DOHH2 (cell line): ENCODE measurements around the gene OBSCN.
A peak's percentile ranks its signal among the peaks of the same experiment; 100 is the strongest.

ENCODE experiments used
- H3F3A ChIP-seq: fragments of 200-600 bp; sonication (generic), shearing (Covaris generic); 2 replicates; pipeline ENCODE4 v1.6.0; 2016; ENCODE audit warnings: antibody characterized with exemption, mild to moderate bottlenecking; ENCODE audit not compliant: control insufficient read depth, insufficient read depth
- H3K27ac ChIP-seq: fragments of 200-600 bp; sonication (generic); 2 replicates; pipeline ENCODE4 v1.5.1; 2014; ENCODE audit warnings: low read depth, mild to moderate bottlenecking, low read length, moderate library complexity
- H3K27me3 ChIP-seq: fragments of 200-600 bp; sonication (generic); 2 replicates; pipeline ENCODE4 v1.6.1; 2014; ENCODE audit warnings: mild to moderate bottlenecking, low read length, mixed read lengths; ENCODE audit not compliant: control insufficient read depth
- H3K36me3 ChIP-seq: fragments of 200-600 bp; sonication (generic); 2 replicates; pipeline ENCODE4 v1.6.1; 2014; ENCODE audit warnings: mild to moderate bottlenecking, low read length, moderate library complexity, mixed read lengths; ENCODE audit not compliant: control insufficient read depth
- H3K4me1 ChIP-seq: fragments of 200-600 bp; sonication (generic); 2 replicates; pipeline ENCODE4 v1.6.1; 2014; ENCODE audit warnings: mild to moderate bottlenecking, low read length, mixed read lengths; ENCODE audit not compliant: control insufficient read depth
- H3K4me2 ChIP-seq: fragments of 200-600 bp; sonication (generic); 2 replicates; pipeline ENCODE4 v1.6.0; 2014; ENCODE audit warnings: mild to moderate bottlenecking, low read length, moderate library complexity
- H3K4me3 ChIP-seq: fragments of 200-600 bp; sonication (generic); 2 replicates; pipeline ENCODE4 v1.5.1; 2014; ENCODE audit warnings: mild to moderate bottlenecking, low read length, mixed read lengths
- H3K79me2 ChIP-seq: fragments of 200-600 bp; sonication (generic); 2 replicates; pipeline ENCODE4 v1.6.1; 2014; ENCODE audit warnings: mild to moderate bottlenecking, low read length, mixed read lengths; ENCODE audit not compliant: control insufficient read depth
- H3K9me2 ChIP-seq: fragments of 200-600 bp; sonication (generic); replicated peaks from 2 replicates; pipeline ENCODE4 v1.6.1; 2014; ENCODE audit warnings: mild to moderate bottlenecking, low read length, mixed read lengths; ENCODE audit not compliant: control insufficient read depth
- H3K9me3 ChIP-seq: fragments of 200-600 bp; sonication (generic); 2 replicates; pipeline ENCODE4 v1.6.1; 2014; ENCODE audit warnings: antibody characterized with exemption, low read length, mixed read lengths; ENCODE audit not compliant: control insufficient read depth, insufficient read depth
- H4K20me1 ChIP-seq: fragments of 200-600 bp; sonication (generic); 2 replicates; pipeline ENCODE4 v1.6.0; 2014; ENCODE audit warnings: low read depth, mild to moderate bottlenecking, antibody characterized with exemption, low read length, moderate library complexity; ENCODE audit not compliant: control insufficient read depth, insufficient read depth
- CTCF ChIP-seq: fragments of 200-600 bp; sonication (generic); IDR thresholded peaks from one replicate; pipeline ENCODE4 v1.5.1; 2014; ENCODE audit warnings: antibody characterized with exemption, mild to moderate bottlenecking, low read depth, low read length; ENCODE audit not compliant: poor library complexity, severe bottlenecking
- EZH2phosphoT487 ChIP-seq: fragments of 200-600 bp; sonication (generic); IDR thresholded peaks from 2 replicates; pipeline ENCODE4 v1.6.1; 2017; ENCODE audit warnings: borderline replicate concordance, mild to moderate bottlenecking, antibody characterized with exemption, low read length, moderate library complexity, mixed read lengths

The OBSCN gene

GRCh38 chr1:228391411-228392020 is 183.7 kb downstream of the OBSCN start:
- H3K4me2 ChIP-seq = no peak overlapping the region
- H3K27ac ChIP-seq = no peak overlapping the region

GRCh38 chr1:228392111-228392936 is 184.5 kb downstream of the OBSCN start:
- TF ChIP-seq CTCF (no peak), EZH2phosphoT487 (no peak)
- no peaks in the 10 kb centered on the region for H4K20me1 ChIP-seq
- no peak overlapping the region for H3K4me3 ChIP-seq
- H3K9me3 ChIP-seq = no peaks in the 10 kb centered on the region
- H3K36me3 ChIP-seq = peaks cover 33% of the 10 kb centered on the region
- no peaks in the 10 kb centered on the region for H3F3A ChIP-seq
- H3K4me2 ChIP-seq = no peak overlapping the region
- H3K79me2 ChIP-seq = no peaks in the 10 kb centered on the region
- no peaks in the 10 kb centered on the region for H3K9me2 ChIP-seq
- no peak overlapping the region for H3K27ac ChIP-seq
- no peaks in the 10 kb centered on the region for H3K4me1 ChIP-seq
- H3K27me3 ChIP-seq = no peaks in the 10 kb centered on the region

More at GRCh38 chr1:228391411-228392020, 183.7 kb downstream of the OBSCN start:
- TF ChIP-seq CTCF (no peak), EZH2phosphoT487 (no peak)
- Histone ChIP-seq H3K79me2 (no peaks in the 10 kb centered on the region), H3K27me3 (no peaks in the 10 kb centered on the region), H3F3A (no peaks in the 10 kb centered on the region), H3K4me1 (no peaks in the 10 kb centered on the region), H3K9me2 (no peaks in the 10 kb centered on the region), H3K4me3 (no peak overlapping the region), H3K9me3 (no peaks in the 10 kb centered on the region), H3K36me3 (peaks cover 27% of the 10 kb centered on the region), H4K20me1 (no peaks in the 10 kb centered on the region)

- Histone ChIP-seq H3K27ac (no peak overlapping the region), H3K79me2 (no peaks in the 10 kb centered on the region), H3K27me3 (no peaks in the 10 kb centered on the region), H3K4me2 (no peak overlapping the region), H3F3A (no peaks in the 10 kb centered on the region), H3K9me2 (no peaks in the 10 kb centered on the region), H3K4me3 (no peak overlapping the region), H3K9me3 (no peaks in the 10 kb centered on the region), H3K4me1 (no peaks in the 10 kb centered on the region), H4K20me1 (no peaks in the 10 kb centered on the region), H3K36me3 (peaks cover 40% of the 10 kb centered on the region)
- peak; percentile 19 for TF ChIP-seq CTCF
- no peak for TF ChIP-seq EZH2phosphoT487
Measured at GRCh38 chr1:228393268-228393701, 185.4 kb downstream of the OBSCN start.
